ENCODE results near the gene TEX28.
A peak's percentile ranks its signal among the peaks of the same experiment; 100 is the strongest.
"Not testable (repeated sequence)": the region's sequence is repeated elsewhere in the genome, so short reads cannot be mapped to it uniquely, and the experiment has no call there.

The TEX28 gene, protein sequence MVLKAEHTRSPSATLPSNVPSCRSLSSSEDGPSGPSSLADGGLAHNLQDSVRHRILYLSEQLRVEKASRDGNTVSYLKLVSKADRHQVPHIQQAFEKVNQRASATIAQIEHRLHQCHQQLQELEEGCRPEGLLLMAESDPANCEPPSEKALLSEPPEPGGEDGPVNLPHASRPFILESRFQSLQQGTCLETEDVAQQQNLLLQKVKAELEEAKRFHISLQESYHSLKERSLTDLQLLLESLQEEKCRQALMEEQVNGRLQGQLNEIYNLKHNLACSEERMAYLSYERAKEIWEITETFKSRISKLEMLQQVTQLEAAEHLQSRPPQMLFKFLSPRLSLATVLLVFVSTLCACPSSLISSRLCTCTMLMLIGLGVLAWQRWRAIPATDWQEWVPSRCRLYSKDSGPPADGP

DNA sequence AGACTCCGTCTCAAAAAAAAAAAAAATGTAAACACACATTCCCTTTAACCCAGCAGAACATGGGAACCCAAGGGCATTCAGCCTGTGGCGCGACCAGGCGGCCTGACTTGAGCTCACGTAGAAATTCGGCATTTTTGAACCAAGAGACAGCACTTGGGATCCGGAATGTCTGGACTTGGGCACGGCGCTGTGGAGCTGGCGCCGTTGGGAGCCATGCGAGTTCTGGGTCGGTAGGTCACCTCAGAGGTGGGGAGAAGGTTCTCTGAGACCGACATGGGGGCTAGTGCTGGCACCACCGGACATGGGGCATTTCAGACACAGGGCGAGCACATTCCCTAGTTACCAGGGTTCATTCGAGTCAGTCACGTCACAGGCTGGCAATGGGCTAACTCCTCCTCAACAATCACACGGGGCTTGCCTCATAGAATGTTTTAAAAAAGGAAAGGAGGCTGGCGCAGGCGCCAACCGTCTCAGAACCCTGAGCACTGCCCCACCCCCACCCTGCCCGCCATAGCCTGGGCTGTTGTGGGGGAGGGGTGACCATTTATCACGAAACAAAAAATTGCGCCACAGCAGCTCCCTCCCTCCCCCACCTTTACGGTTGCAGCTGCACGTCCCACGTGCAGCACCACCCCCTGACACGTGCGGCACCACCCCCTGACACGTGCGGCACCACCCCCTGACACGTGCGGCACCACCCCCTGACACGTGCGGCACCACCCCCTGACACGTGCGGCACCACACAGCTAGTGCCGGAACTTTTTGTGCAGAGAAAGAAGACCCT lies at the start of gene TEX28:
Gene TEX28 (minus strand): TSS at position 334 of the 784 bp plus-strand sequence. CDS start 3,007 bp downstream, outside the sequence.
- H3K27ac Mint-ChIP-seq, result no peak within 1 kb of the TSS
- no peaks in the 10 kb centered on the region for H3K4me1 Mint-ChIP-seq
- H3K9me3 Mint-ChIP-seq, result no peaks in the 10 kb centered on the region
- H3K36me3 Mint-ChIP-seq, result no peaks in the 10 kb centered on the region
- DNase-seq (ENCODE audit: low spot score in 2 of 2) (no peak), ATAC-seq (no peak)
- H3K4me3 Mint-ChIP-seq, result no peak within 1 kb of the TSS

DNA sequence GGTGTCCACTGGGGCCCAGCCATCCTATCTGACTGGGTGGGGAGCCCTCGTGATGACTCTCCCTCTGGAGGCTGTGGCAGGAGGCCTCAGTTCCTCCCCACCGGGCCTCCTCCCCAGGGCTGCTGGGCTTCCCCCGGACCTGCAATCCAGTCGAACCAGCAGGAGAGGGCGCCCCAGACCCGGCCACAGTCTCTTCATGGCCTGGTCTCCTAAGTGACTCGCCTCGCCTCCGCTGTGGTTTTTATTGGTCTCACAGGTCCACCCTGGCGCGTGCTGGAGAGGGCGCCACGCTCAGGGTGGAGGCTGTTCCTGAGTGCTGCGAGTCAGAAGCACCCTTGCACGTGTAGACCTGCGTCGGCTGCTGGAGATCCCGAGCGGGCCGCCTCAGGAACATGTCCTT lies 48.7 kb upstream of the TEX28 start:
- not testable (repeated sequence) for H3K4me1 Mint-ChIP-seq; H3K4me3 Mint-ChIP-seq; H3K9me3 Mint-ChIP-seq; H3K27ac Mint-ChIP-seq; DNase-seq (ENCODE audit: low spot score in 2 of 2)
- peaks cover 18% of the 10 kb centered on the region for H3K36me3 Mint-ChIP-seq
- ATAC-seq, result peak; percentile 59

DNA sequence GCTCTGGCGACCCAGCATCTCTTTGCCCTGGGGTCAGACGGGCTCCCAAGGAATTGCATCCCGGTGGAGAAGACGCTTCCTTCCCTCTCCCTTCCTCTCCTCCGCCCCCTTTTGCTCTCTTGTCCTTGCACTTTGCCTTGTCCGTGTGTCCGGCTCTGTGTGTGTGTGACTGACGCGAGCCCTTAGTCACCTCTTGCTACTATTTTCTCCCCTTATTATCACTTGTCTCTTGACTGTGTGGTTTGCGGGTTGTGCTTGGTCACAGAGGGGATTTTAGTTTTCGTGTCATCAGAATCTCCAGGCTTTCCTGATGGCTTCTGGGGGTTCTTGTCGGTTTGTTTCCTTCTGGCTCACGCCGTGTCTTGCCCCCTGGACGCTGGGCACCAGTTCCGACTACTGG lies 48.1 kb upstream of the TEX28 start:
- ATAC-seq, result peak; percentile 46
- not testable (repeated sequence) for H3K4me3 Mint-ChIP-seq; H3K4me1 Mint-ChIP-seq; H3K9me3 Mint-ChIP-seq; H3K27ac Mint-ChIP-seq; DNase-seq (ENCODE audit: low spot score in 2 of 2)
- peaks cover 13% of the 10 kb centered on the region for H3K36me3 Mint-ChIP-seq

- not testable (repeated sequence) for H3K27ac Mint-ChIP-seq; H3K4me3 Mint-ChIP-seq; DNase-seq (ENCODE audit: low spot score in 2 of 2); H3K4me1 Mint-ChIP-seq; H3K9me3 Mint-ChIP-seq; H3K36me3 Mint-ChIP-seq
- ATAC-seq, result peak; percentile 76
Measured at GRCh38 chrX:154341399-154342298, 46.7 kb upstream of the TEX28 start.

GRCh38 chrX:154334496-154334895 lies 39.6 kb upstream of the TEX28 start:
- DNase-seq (ENCODE audit: low spot score in 2 of 2), result no peak
- H3K36me3 Mint-ChIP-seq, result no peaks in the 10 kb centered on the region
- H3K9me3 Mint-ChIP-seq, result no peaks in the 10 kb centered on the region
- peaks cover 22% of the 10 kb centered on the region for H3K4me1 Mint-ChIP-seq
- H3K4me3 Mint-ChIP-seq, result peak overlapping the region; percentile 43
- peak; percentile 63 for ATAC-seq
- peak overlapping the region; percentile 85 for H3K27ac Mint-ChIP-seq

GRCh38 chrX:154333837-154334271 lies 38.9 kb upstream of the TEX28 start:
- peaks cover 22% of the 10 kb centered on the region for H3K4me1 Mint-ChIP-seq
- H3K9me3 Mint-ChIP-seq, result no peaks in the 10 kb centered on the region
- peak overlapping the region; percentile 85 for H3K27ac Mint-ChIP-seq
- ATAC-seq (peak; percentile 51), DNase-seq (ENCODE audit: low spot score in 2 of 2) (no peak)
- peak overlapping the region; percentile 43 for H3K4me3 Mint-ChIP-seq
- H3K36me3 Mint-ChIP-seq, result no peaks in the 10 kb centered on the region

- no peak overlapping the region for H3K27ac Mint-ChIP-seq
- no peaks in the 10 kb centered on the region for H3K36me3 Mint-ChIP-seq
- peaks cover 22% of the 10 kb centered on the region for H3K4me1 Mint-ChIP-seq
- no peak overlapping the region for H3K4me3 Mint-ChIP-seq
- H3K9me3 Mint-ChIP-seq, result no peaks in the 10 kb centered on the region
- no peak for ATAC-seq
- DNase-seq (ENCODE audit: low spot score in 2 of 2), result no peak
Measured at GRCh38 chrX:154333116-154333515, 38.2 kb upstream of the TEX28 start.

- Mint-ChIP-seq H3K36me3 (no peaks in the 10 kb centered on the region), H3K27ac (no peak overlapping the region), H3K4me1 (peaks cover 27% of the 10 kb centered on the region), H3K9me3 (no peaks in the 10 kb centered on the region), H3K4me3 (no peak overlapping the region)
- DNase-seq (ENCODE audit: low spot score in 2 of 2), result no peak
- ATAC-seq, result no peak
Measured at GRCh38 chrX:154332561-154332960, 37.6 kb upstream of the TEX28 start.

GRCh38 chrX:154329294-154329693 lies 34.4 kb upstream of the TEX28 start:
- H3K4me3 Mint-ChIP-seq, result no peak overlapping the region
- no peaks in the 10 kb centered on the region for H3K9me3 Mint-ChIP-seq
- no peaks in the 10 kb centered on the region for H3K36me3 Mint-ChIP-seq
- ATAC-seq, result no peak
- no peak overlapping the region for H3K27ac Mint-ChIP-seq
- no peak for DNase-seq (ENCODE audit: low spot score in 2 of 2)
- H3K4me1 Mint-ChIP-seq, result peaks cover 35% of the 10 kb centered on the region

- Mint-ChIP-seq H3K27ac (no peak overlapping the region), H3K36me3 (no peaks in the 10 kb centered on the region), H3K9me3 (no peaks in the 10 kb centered on the region), H3K4me1 (peaks cover 29% of the 10 kb centered on the region), H3K4me3 (no peak overlapping the region)
- ATAC-seq (no peak), DNase-seq (ENCODE audit: low spot score in 2 of 2) (no peak)
Measured at GRCh38 chrX:154328646-154329045, 33.7 kb upstream of the TEX28 start.

- H3K27ac Mint-ChIP-seq, result peak overlapping the region; percentile 68
- ATAC-seq (peak; percentile 76), DNase-seq (ENCODE audit: low spot score in 2 of 2) (no peak)
- H3K36me3 Mint-ChIP-seq, result no peaks in the 10 kb centered on the region
- no peaks in the 10 kb centered on the region for H3K9me3 Mint-ChIP-seq
- H3K4me3 Mint-ChIP-seq, result peak overlapping the region; percentile 40
- H3K4me1 Mint-ChIP-seq, result peaks cover 26% of the 10 kb centered on the region
Measured at GRCh38 chrX:154327038-154327820, 32.3 kb upstream of the TEX28 start.

GRCh38 chrX:154325541-154325940 lies 30.6 kb upstream of the TEX28 start:
- no peak overlapping the region for H3K4me3 Mint-ChIP-seq
- ATAC-seq (no peak), DNase-seq (ENCODE audit: low spot score in 2 of 2) (no peak)
- H3K4me1 Mint-ChIP-seq, result peaks cover 38% of the 10 kb centered on the region
- H3K9me3 Mint-ChIP-seq, result no peaks in the 10 kb centered on the region
- H3K27ac Mint-ChIP-seq, result peak overlapping the region; percentile 29
- no peaks in the 10 kb centered on the region for H3K36me3 Mint-ChIP-seq

DNA sequence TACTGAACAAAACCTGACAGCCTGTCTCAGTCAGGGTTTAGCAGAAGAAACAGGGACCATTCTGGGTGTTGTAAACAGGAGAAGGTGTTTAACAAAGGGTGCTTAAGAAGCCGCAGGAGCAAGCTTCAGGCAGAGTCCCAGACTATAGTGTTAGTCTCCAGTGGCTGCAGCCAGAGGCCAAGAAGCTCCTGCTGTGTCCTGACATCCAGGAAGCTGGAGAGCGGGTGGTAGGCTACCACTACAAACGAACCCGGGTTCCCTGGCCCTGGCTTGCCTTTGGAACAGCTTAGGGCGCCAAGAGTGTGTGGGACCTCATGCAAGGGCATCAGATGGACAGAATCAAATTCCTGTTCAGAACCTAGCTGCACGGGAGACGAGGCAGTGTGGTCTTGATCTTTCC lies 28.6 kb upstream of the TEX28 start:
- H3K36me3 Mint-ChIP-seq, result no peaks in the 10 kb centered on the region
- H3K4me1 Mint-ChIP-seq, result peaks cover 46% of the 10 kb centered on the region
- ATAC-seq (no peak), DNase-seq (ENCODE audit: low spot score in 2 of 2) (no peak)
- H3K4me3 Mint-ChIP-seq, result no peak overlapping the region
- no peak overlapping the region for H3K27ac Mint-ChIP-seq
- H3K9me3 Mint-ChIP-seq, result no peaks in the 10 kb centered on the region

DNA sequence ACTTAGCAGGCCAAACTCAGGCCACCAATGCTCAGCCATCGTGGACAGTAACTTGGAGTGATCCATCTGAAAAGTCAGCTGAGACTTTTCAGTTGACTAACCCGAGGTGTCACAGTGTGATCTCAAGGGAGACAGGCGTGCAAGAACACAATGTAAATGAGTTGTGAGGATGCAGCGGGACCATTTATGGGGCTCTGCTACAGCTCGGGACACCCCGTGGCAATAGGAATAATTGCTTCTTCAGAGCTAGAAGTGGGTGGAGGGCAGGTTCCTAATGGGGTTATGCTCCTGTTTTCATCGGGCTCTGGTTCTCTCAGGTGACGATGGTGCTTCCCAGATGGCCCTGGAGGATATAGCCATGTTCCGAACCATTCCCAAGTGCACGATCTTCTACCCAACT lies 28.0 kb upstream of the TEX28 start:
- no peaks in the 10 kb centered on the region for H3K9me3 Mint-ChIP-seq
- ATAC-seq (no peak), DNase-seq (ENCODE audit: low spot score in 2 of 2) (no peak)
- H3K27ac Mint-ChIP-seq, result no peak overlapping the region
- no peak overlapping the region for H3K4me3 Mint-ChIP-seq
- H3K36me3 Mint-ChIP-seq, result no peaks in the 10 kb centered on the region
- H3K4me1 Mint-ChIP-seq, result peaks cover 45% of the 10 kb centered on the region
